Ovary (tissue), 3 donors: ENCODE results near the gene TTC28.

Experiments
- EP300 ChIP-seq: sonication (generic); formaldehyde crosslinking; IDR thresholded peaks from one replicate; pipeline ENCODE4 v1.6.1; 2017; ENCODE audit warnings: antibody characterized with exemption
- POLR2A ChIP-seq: fragments of 450-650 bp; IDR thresholded peaks from one replicate; pipeline ENCODE4 v1.6.1; 2017; ENCODE audit warnings: antibody characterized with exemption, mild to moderate bottlenecking, moderate library complexity
- TF ChIP-seq, protein P1 (sequence below), 3 donors: fragments of 450-650 bp in 2 of 3; fragments of 200-600 bp in 1 of 3; IDR thresholded peaks; one replicate each; pipeline versions ENCODE4 v1.5.1 to v1.8.0; 2016 to 2022; ENCODE audit warnings: antibody characterized with exemption in 3 of 3, mild to moderate bottlenecking in 1 of 3
- donor health status: DM: no; HTN: no; CAD: no.

- TF ChIP-seq, protein P1, sequence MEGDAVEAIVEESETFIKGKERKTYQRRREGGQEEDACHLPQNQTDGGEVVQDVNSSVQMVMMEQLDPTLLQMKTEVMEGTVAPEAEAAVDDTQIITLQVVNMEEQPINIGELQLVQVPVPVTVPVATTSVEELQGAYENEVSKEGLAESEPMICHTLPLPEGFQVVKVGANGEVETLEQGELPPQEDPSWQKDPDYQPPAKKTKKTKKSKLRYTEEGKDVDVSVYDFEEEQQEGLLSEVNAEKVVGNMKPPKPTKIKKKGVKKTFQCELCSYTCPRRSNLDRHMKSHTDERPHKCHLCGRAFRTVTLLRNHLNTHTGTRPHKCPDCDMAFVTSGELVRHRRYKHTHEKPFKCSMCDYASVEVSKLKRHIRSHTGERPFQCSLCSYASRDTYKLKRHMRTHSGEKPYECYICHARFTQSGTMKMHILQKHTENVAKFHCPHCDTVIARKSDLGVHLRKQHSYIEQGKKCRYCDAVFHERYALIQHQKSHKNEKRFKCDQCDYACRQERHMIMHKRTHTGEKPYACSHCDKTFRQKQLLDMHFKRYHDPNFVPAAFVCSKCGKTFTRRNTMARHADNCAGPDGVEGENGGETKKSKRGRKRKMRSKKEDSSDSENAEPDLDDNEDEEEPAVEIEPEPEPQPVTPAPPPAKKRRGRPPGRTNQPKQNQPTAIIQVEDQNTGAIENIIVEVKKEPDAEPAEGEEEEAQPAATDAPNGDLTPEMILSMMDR (IDR thresholded peaks at IDR 0.05): no peak
- TF ChIP-seq POLR2A (no peak), EP300 (no peak)
Observed at GRCh38 chr22:27982106-27982505, 697.5 kb downstream of the TTC28 start.
